Occipital lobe (tissue), 2 donors: Measurements from ENCODE around the gene ATP6V1E1. TPM values are rescaled to one million over a fixed set of nuclear protein-coding genes. Genes with fewer than 3 reads are reported as not detected.

Experiments
- DNase-seq: peaks from one replicate; lab custom pipeline; 2025; lab: John Stamatoyannopoulos, UW
- total RNA-seq: library from RNA; depleted of rRNA; stranded (reverse); fragments of >200 nt; gene quantifications from one replicate; pipeline ENCODE4 v1.2.3, GENCODE V29; 2014

ATP6V1E1 gene
- total RNA-seq, 1 donor from 2014 or later = 98.1 TPM

GRCh38 chr22:17633998-17634323 is 5.4 kb upstream of the ATP6V1E1 start:
- no peak for DNase-seq

- DNase-seq = no peak
Observed at GRCh38 chr22:17633217-17633997, 4.9 kb upstream of the ATP6V1E1 start.

- no peak for DNase-seq
Observed at GRCh38 chr22:17631076-17631565, 2.6 kb upstream of the ATP6V1E1 start.

GRCh38 chr22:17629641-17630040 is 1.1 kb upstream of the ATP6V1E1 start:
- no peak for DNase-seq

GRCh38 chr22:17629173-17629489 is 582 bp upstream of the ATP6V1E1 start:
- no peak for DNase-seq

- DNase-seq = no peak
Observed at GRCh38 chr22:17627961-17628405, 566 bp downstream of the ATP6V1E1 start.

- no peak for DNase-seq
Observed at GRCh38 chr22:17613280-17613679, 15.3 kb downstream of the ATP6V1E1 start.

- DNase-seq = no peak
Observed at GRCh38 chr22:17612057-17612456, 16.5 kb downstream of the ATP6V1E1 start.

- no peak for DNase-seq
Observed at GRCh38 chr22:17607891-17608521, 20.5 kb downstream of the ATP6V1E1 start.

GRCh38 chr22:17606496-17606895 is 22.1 kb downstream of the ATP6V1E1 start:
- DNase-seq = no peak

- DNase-seq = no peak
Observed at GRCh38 chr22:17603668-17604067, 24.9 kb downstream of the ATP6V1E1 start.

- DNase-seq = no peak
Observed at GRCh38 chr22:17601031-17601430, 27.5 kb downstream of the ATP6V1E1 start.

GRCh38 chr22:17598318-17598717 is 30.2 kb downstream of the ATP6V1E1 start:
- DNase-seq = no peak

GRCh38 chr22:17597217-17597616 is 31.3 kb downstream of the ATP6V1E1 start:
- no peak for DNase-seq

- DNase-seq = no peak
Observed at GRCh38 chr22:17596226-17596625, 32.3 kb downstream of the ATP6V1E1 start.

- DNase-seq = no peak
Observed at GRCh38 chr22:17592201-17592600, 36.3 kb downstream of the ATP6V1E1 start.

- DNase-seq = no peak
Observed at GRCh38 chr22:17590586-17590985, 38.0 kb downstream of the ATP6V1E1 start.

GRCh38 chr22:17589810-17590375 is 38.7 kb downstream of the ATP6V1E1 start:
- no peak for DNase-seq

GRCh38 chr22:17588606-17589005 is 39.9 kb downstream of the ATP6V1E1 start:
- no peak for DNase-seq

- no peak for DNase-seq
Observed at GRCh38 chr22:17587629-17588028, 40.9 kb downstream of the ATP6V1E1 start.

- DNase-seq = no peak
Observed at GRCh38 chr22:17586831-17587440, 41.6 kb downstream of the ATP6V1E1 start.

GRCh38 chr22:17583151-17583550 is 45.4 kb downstream of the ATP6V1E1 start:
- no peak for DNase-seq
